ENCODE data around the gene FITM1.

GRCh38 chr14:24127673-24128072 is 2.8 kb upstream of the FITM1 start:
- TF ChIP-seq CTCF (IDR thresholded peaks at IDR 0.05; ENCODE audit: low read length) (no peak), EZH2 (IDR thresholded peaks at IDR 0.05; ENCODE audit: borderline replicate concordance, low read length) (no peak)
